Breast epithelium (tissue), 4 donors: ENCODE results near the gene CELA3B. TPM values are rescaled to one million over a fixed set of nuclear protein-coding genes. Genes with fewer than 3 reads are reported as not detected.

ENCODE experiments used
- DNase-seq, 2 donors: peaks; one replicate each; pipeline ENCODE4 v3.0.0-alpha.2; 2019; ENCODE audit warnings: low spot score in 2 of 2
- H3K27ac ChIP-seq, 2 donors: fragments of 200-600 bp; sonication (generic) in 1 of 2; one replicate each; pipeline ENCODE4 v1.5.1; 2016 to 2019; ENCODE audit warnings: mild to moderate bottlenecking in 1 of 2
- H3K27me3 ChIP-seq, 2 donors: fragments of 200-600 bp; sonication (generic) in 1 of 2; one replicate each; pipeline versions ENCODE4 v1.5.1 to v1.6.0; 2017 to 2019; ENCODE audit warnings: control low read depth in 1 of 2, mild to moderate bottlenecking in 1 of 2
- H3K36me3 ChIP-seq: fragments of 200-600 bp; one replicate; pipeline ENCODE4 v1.5.1; 2019
- H3K4me1 ChIP-seq, 2 donors: fragments of 200-600 bp; sonication (generic); one replicate each; pipeline ENCODE4 v1.5.1; 2016 to 2019; ENCODE audit warnings: control low read depth in 1 of 2
- H3K4me3 ChIP-seq, 3 donors: fragments of 200-600 bp; sonication (generic); 1 replicate in 2 of 3; 2 replicates in 1 of 3; pipeline ENCODE4 v1.5.1; 2016 to 2019; ENCODE audit warnings: mild to moderate bottlenecking in 3 of 3, moderate library complexity in 2 of 3
- H3K9me3 ChIP-seq, 2 donors: fragments of 200-600 bp; sonication (generic) in 1 of 2; one replicate each; pipeline ENCODE4 v1.5.1; 2016 to 2019; ENCODE audit warnings: control low read depth in 1 of 2
- CTCF ChIP-seq, 3 donors: fragments of 450-650 bp; IDR thresholded peaks; one replicate each; pipeline ENCODE4 v1.5.1; 2016 to 2017; ENCODE audit warnings: antibody characterized with exemption in 3 of 3, mild to moderate bottlenecking in 3 of 3, moderate library complexity in 3 of 3
- POLR2A ChIP-seq: fragments of 450-650 bp; IDR thresholded peaks from one replicate; pipeline ENCODE4 v1.6.1; 2016; ENCODE audit warnings: antibody characterized with exemption, mild to moderate bottlenecking, moderate library complexity
- POLR2AphosphoS5 ChIP-seq, 3 donors: sonication (generic); formaldehyde crosslinking; IDR thresholded peaks; one replicate each; pipeline ENCODE4 v1.6.1; 2017; ENCODE audit warnings: antibody characterized with exemption in 3 of 3
- intact Hi-C: fragments of 100-400 bp; cut with DNase I; formaldehyde crosslinking; loops from one replicate; pipeline ENCODE4 v1.15.1; 2023; ENCODE audit warnings: low total_unique reads
- total RNA-seq, 3 donors: library from RNA; depleted of rRNA; stranded (reverse); fragments of >200 nt; gene quantifications; one replicate each; pipeline ENCODE4 v1.1.0, GENCODE V29; 2016

Gene CELA3B
- total RNA-seq, 3 donors from 2014 or later, result not detected

DNA sequence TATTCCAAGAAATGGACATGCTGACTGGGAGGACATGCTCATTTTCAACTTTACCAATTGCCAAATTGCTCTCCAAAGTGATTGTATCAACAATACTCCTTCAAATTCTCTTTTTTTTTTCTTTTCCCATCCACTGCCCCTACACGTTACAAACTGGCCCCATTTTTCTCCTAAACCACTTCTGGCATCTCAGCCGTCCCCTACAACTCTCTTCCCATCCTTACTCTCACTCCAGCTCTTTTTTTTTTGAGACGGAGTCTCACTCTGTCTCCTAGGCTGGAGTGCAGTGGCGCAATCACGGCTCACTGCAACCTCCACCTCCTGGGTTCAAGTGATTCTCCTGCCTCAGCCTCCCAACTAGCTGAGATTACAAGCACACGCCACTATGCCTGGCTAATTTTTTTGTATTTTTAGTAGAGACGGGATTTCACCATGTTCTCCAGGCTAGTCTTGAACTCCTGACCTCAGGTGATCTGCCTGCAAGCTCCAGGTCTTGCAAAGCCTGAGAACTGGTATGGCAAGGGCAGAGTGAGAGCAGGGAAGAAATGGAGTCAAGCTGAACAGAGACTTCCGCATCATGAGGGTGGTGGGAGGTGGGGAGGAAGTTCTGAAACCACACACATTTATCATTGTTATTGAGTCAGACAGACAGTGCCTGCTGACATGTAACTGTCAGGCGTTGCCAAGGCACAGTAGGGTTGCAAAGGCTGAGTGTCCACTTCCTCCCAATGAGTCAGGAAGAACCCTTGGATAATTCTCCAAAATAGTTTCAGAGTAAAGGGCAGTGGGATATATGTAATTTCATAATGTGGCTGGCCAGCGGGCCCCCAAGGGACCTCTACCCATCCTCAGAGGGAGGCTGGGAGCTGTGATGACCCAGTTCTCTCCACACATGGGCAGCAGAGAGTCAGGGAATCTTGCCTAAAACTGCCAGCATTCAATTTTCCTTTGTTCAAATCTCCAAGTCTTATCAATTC, 42.0 kb downstream of the CELA3B start:
- no peak for DNase-seq
- peak overlapping the region in 1 of 2 donors; percentile 52 for H3K27ac ChIP-seq
- TF ChIP-seq CTCF (IDR thresholded peaks at IDR 0.05), result no peak
- TF ChIP-seq POLR2A, result no peak
- no peak for TF ChIP-seq POLR2AphosphoS5 (IDR thresholded peaks at IDR 0.05)
- H3K9me3 ChIP-seq, result no peaks in the 10 kb centered on the region
- H3K4me3 ChIP-seq, result no peak overlapping the region
- H3K27me3 ChIP-seq, result no peaks in the 10 kb centered on the region
- H3K36me3 ChIP-seq, result no peaks in the 10 kb centered on the region
- intact Hi-C loops, result no loop called here
- no peaks in the 10 kb centered on the region for H3K4me1 ChIP-seq

DNA sequence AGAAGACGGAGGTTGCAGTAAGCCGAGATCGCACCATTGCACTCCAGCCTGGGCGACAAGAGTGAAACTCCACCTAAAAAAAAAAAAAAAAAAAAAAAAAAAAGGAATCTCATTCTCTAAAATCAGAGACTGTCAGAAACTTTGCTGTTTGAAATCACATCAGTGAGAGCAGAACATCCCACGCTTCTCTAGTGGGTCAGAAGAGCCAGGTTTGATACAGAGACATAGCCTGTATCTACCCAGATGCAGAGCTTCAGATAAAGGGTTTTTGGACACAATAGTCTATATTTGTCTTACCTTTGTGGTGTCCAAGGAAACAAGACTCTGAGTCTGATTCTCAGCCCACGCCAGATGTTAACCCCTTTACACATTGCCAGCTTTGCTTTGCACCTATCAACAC, 44.2 kb downstream of the CELA3B start:
- no peak for DNase-seq
- no peaks in the 10 kb centered on the region for H3K9me3 ChIP-seq
- intact Hi-C loops, result no loop called here

GRCh38 chr1:22024485-22025367, 47.9 kb downstream of the CELA3B start:
- DNase-seq, result peak in 1 of 2 donors; percentile 56
- Histone ChIP-seq H3K4me1 (no peaks in the 10 kb centered on the region), H3K27ac (peak overlapping the region; percentile 99 to 100), H3K9me3 (no peaks in the 10 kb centered on the region), H3K4me3 (peak overlapping the region; percentile 73 to 99 (median 94)), H3K36me3 (no peaks in the 10 kb centered on the region), H3K27me3 (no peaks in the 10 kb centered on the region)
- intact Hi-C loops, result no loop called here
- TF ChIP-seq POLR2A (no peak), POLR2AphosphoS5 (IDR thresholded peaks at IDR 0.05) (no peak), CTCF (IDR thresholded peaks at IDR 0.05) (no peak)

More for the DNA sequence above, 44.2 kb downstream of the CELA3B start:
- H3K4me3 ChIP-seq, result no peak overlapping the region
- no peaks in the 10 kb centered on the region for H3K36me3 ChIP-seq
- no peak overlapping the region for H3K27ac ChIP-seq
- H3K4me1 ChIP-seq, result no peaks in the 10 kb centered on the region
- TF ChIP-seq POLR2A, result no peak
- no peak for TF ChIP-seq POLR2AphosphoS5 (IDR thresholded peaks at IDR 0.05)
- no peak for TF ChIP-seq CTCF (IDR thresholded peaks at IDR 0.05)
- no peaks in the 10 kb centered on the region for H3K27me3 ChIP-seq

GRCh38 chr1:22025368-22026155, 48.7 kb downstream of the CELA3B start:
- Histone ChIP-seq H3K27me3 (no peaks in the 10 kb centered on the region), H3K4me1 (no peaks in the 10 kb centered on the region), H3K27ac (peak overlapping the region; percentile 99 to 100), H3K4me3 (peak overlapping the region; percentile 73 to 99 (median 94)), H3K9me3 (no peaks in the 10 kb centered on the region), H3K36me3 (no peaks in the 10 kb centered on the region)
- TF ChIP-seq POLR2A (peak; percentile 93), CTCF (IDR thresholded peaks at IDR 0.05) (peak in 1 of 3 donors; percentile 32), POLR2AphosphoS5 (IDR thresholded peaks at IDR 0.05) (peak; percentile 81 to 97 (median 96))
- DNase-seq, result peak; percentile 77 to 86
- intact Hi-C loops, result no loop called here
